ENCODE results near the gene H2BW2.

Gene H2BW2

GRCh38 chrX:104084063-104084462, 44.3 kb downstream of the H2BW2 start:
- no peak for TF ChIP-seq POLR2AphosphoS5 (IDR thresholded peaks at IDR 0.05; ENCODE audit: low read depth)
- TF ChIP-seq CTCF (IDR thresholded peaks at IDR 0.05; ENCODE audit: insufficient read depth, low read length), result no peak
- TF ChIP-seq REST (IDR thresholded peaks at IDR 0.05; ENCODE audit: insufficient replicate concordance, low read depth), result no peak
- no peak for TF ChIP-seq SPI1 (IDR thresholded peaks at IDR 0.05; ENCODE audit: borderline replicate concordance, low read depth)
- no peak for TF ChIP-seq GABPA (IDR thresholded peaks at IDR 0.05; ENCODE audit: low read depth)
- H3K27ac ChIP-seq (replicated peaks), result no peak overlapping the region
- no peak for DNase-seq (ENCODE audit: low read depth in 1 of 2, low spot score in 1 of 2)
- H3K27me3 ChIP-seq (ENCODE audit: insufficient read depth, poor library complexity, severe bottlenecking), result no peaks in the 10 kb centered on the region
- no peak overlapping the region for H3K4me3 ChIP-seq (replicated peaks; ENCODE audit: insufficient read depth, low read length)

GRCh38 chrX:104084534-104085277, 45.0 kb downstream of the H2BW2 start:
- TF ChIP-seq GABPA (IDR thresholded peaks at IDR 0.05; ENCODE audit: low read depth), result no peak
- no peak for TF ChIP-seq REST (IDR thresholded peaks at IDR 0.05; ENCODE audit: insufficient replicate concordance, low read depth)
- TF ChIP-seq POLR2AphosphoS5 (IDR thresholded peaks at IDR 0.05; ENCODE audit: low read depth), result no peak
- TF ChIP-seq CTCF (IDR thresholded peaks at IDR 0.05; ENCODE audit: insufficient read depth, low read length), result no peak
- TF ChIP-seq SPI1 (IDR thresholded peaks at IDR 0.05; ENCODE audit: borderline replicate concordance, low read depth), result no peak
- Histone ChIP-seq H3K4me3 (replicated peaks; ENCODE audit: insufficient read depth, low read length) (no peak overlapping the region), H3K27me3 (ENCODE audit: insufficient read depth, poor library complexity, severe bottlenecking) (no peaks in the 10 kb centered on the region), H3K27ac (replicated peaks) (no peak overlapping the region)
- DNase-seq (ENCODE audit: low read depth in 1 of 2, low spot score in 1 of 2), result no peak

GRCh38 chrX:104085477-104085876, 45.7 kb downstream of the H2BW2 start:
- Histone ChIP-seq H3K27me3 (ENCODE audit: insufficient read depth, poor library complexity, severe bottlenecking) (no peaks in the 10 kb centered on the region), H3K27ac (replicated peaks) (no peak overlapping the region), H3K4me3 (replicated peaks; ENCODE audit: insufficient read depth, low read length) (no peak overlapping the region)
- DNase-seq (ENCODE audit: low read depth in 1 of 2, low spot score in 1 of 2), result no peak
- TF ChIP-seq CTCF (IDR thresholded peaks at IDR 0.05; ENCODE audit: insufficient read depth, low read length) (no peak), SPI1 (IDR thresholded peaks at IDR 0.05; ENCODE audit: borderline replicate concordance, low read depth) (no peak), POLR2AphosphoS5 (IDR thresholded peaks at IDR 0.05; ENCODE audit: low read depth) (no peak), GABPA (IDR thresholded peaks at IDR 0.05; ENCODE audit: low read depth) (no peak), REST (IDR thresholded peaks at IDR 0.05; ENCODE audit: insufficient replicate concordance, low read depth) (no peak)
